ENCODE results near the gene BAIAP3.

BAIAP3 gene, protein sequence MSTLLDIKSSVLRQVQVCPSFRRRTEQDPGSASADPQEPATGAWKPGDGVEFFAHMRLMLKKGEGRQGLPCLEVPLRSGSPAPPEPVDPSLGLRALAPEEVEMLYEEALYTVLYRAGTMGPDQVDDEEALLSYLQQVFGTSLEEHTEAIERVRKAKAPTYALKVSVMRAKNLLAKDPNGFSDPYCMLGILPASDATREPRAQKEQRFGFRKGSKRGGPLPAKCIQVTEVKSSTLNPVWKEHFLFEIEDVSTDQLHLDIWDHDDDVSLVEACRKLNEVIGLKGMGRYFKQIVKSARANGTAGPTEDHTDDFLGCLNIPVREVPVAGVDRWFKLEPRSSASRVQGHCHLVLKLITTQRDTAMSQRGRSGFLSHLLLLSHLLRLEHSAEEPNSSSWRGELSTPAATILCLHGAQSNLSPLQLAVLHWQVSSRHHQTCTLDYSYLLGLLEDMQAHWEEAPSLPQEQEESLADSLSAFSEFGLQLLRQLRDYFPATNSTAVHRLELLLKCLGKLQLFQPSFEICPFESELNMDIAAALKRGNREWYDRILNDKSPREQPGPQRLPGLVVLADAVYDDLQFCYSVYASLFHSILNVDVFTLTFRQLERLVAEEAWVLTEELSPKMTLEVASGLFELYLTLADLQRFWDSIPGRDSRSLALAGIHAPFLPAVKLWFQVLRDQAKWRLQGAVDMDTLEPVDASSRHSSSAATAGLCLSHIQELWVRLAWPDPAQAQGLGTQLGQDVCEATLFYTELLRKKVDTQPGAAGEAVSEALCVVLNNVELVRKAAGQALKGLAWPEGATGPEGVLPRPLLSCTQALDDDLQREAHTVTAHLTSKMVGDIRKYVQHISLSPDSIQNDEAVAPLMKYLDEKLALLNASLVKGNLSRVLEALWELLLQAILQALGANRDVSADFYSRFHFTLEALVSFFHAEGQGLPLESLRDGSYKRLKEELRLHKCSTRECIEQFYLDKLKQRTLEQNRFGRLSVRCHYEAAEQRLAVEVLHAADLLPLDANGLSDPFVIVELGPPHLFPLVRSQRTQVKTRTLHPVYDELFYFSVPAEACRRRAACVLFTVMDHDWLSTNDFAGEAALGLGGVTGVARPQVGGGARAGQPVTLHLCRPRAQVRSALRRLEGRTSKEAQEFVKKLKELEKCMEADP

DNA sequence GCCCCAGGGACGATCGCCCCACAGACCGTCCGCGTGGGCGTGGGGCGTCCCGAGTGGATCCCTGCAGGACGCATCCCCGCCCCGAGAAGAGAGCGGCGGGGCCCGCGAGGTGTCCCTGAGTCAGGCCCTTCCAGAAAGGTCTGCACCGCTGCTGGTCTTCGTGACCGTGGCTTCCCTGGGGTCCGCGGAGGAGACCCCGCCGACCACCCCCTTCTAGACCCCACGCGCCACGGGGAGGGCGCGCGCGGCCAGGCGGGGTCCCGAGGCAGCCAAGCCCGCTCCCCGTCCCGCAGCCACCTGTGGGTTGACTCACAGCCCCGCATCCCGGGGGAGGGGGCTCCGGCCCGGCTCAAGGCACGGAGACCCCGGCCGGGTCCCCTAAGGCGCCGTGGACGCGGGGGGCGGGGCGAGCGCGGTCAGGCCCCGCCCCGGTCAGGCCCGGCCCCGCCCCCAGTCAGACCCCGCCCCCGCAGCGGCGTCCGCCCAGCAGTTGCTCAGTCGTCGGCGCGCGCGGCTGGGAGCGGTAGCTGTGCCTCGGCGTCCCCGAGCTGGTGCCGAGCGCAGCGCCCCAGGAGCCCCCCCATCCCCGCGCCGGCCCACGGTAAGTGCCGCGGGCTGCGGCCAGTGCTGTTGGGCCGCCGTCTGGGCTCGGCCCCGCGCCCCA lies at the start of gene BAIAP3:
Gene BAIAP3 (plus strand): TSS at position 497 of the 664 bp plus-strand sequence. CDS start 4,905 bp downstream, outside the sequence.
- CTCF ChIA-PET, result interaction anchor here (0.7 kb wide), 1 partner anchor 30 kb away, joined by 3 read pairs; no protein-coding TSS in a partner anchor
- no peak for TF ChIP-seq CTBP1 (IDR thresholded peaks at IDR 0.05; ENCODE audit: borderline replicate concordance)
- TF ChIP-seq LEF1 (IDR thresholded peaks at IDR 0.05; ENCODE audit: borderline replicate concordance), result no peak
- no peak for TF ChIP-seq ZNF384 (IDR thresholded peaks at IDR 0.05)
- no peak for TF ChIP-seq BHLHE40 (IDR thresholded peaks at IDR 0.05; ENCODE audit: borderline replicate concordance)
- no peak for TF ChIP-seq SP1 (IDR thresholded peaks at IDR 0.05)
- TF ChIP-seq FOXM1 (IDR thresholded peaks at IDR 0.05; ENCODE audit: borderline replicate concordance), result no peak
- TF ChIP-seq FOXK2 (IDR thresholded peaks at IDR 0.05), result no peak
- TF ChIP-seq SUZ12 (IDR thresholded peaks at IDR 0.05), result no peak
- TF ChIP-seq L3MBTL2 (conservative IDR thresholded peaks at IDR 0.05), result no peak
- no peak for TF ChIP-seq FOXA1 (IDR thresholded peaks at IDR 0.05)
- TF ChIP-seq HDGF (IDR thresholded peaks at IDR 0.05; ENCODE audit: borderline replicate concordance), result no peak
- TF ChIP-seq ARNT (IDR thresholded peaks at IDR 0.05), result no peak
- no peak for TF ChIP-seq TARDBP (IDR thresholded peaks at IDR 0.05)
- TF ChIP-seq, protein P1, sequence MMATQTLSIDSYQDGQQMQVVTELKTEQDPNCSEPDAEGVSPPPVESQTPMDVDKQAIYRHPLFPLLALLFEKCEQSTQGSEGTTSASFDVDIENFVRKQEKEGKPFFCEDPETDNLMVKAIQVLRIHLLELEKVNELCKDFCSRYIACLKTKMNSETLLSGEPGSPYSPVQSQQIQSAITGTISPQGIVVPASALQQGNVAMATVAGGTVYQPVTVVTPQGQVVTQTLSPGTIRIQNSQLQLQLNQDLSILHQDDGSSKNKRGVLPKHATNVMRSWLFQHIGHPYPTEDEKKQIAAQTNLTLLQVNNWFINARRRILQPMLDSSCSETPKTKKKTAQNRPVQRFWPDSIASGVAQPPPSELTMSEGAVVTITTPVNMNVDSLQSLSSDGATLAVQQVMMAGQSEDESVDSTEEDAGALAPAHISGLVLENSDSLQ (IDR thresholded peaks at IDR 0.05), result no peak
- no peak for TF ChIP-seq ELF4 (IDR thresholded peaks at IDR 0.05)
- no peak for TF ChIP-seq NFRKB (IDR thresholded peaks at IDR 0.05)
- peak; percentile 86 for DNase-seq (ENCODE audit: extremely low spot score)
- POLR2A ChIA-PET, result interaction anchor here (0.6 to 1.0 kb wide), 3 partner anchors 11 to 87 kb away, joined by 3 to 4 read pairs (median 4); partner anchors contain the start of gene UQCC4

DNA sequence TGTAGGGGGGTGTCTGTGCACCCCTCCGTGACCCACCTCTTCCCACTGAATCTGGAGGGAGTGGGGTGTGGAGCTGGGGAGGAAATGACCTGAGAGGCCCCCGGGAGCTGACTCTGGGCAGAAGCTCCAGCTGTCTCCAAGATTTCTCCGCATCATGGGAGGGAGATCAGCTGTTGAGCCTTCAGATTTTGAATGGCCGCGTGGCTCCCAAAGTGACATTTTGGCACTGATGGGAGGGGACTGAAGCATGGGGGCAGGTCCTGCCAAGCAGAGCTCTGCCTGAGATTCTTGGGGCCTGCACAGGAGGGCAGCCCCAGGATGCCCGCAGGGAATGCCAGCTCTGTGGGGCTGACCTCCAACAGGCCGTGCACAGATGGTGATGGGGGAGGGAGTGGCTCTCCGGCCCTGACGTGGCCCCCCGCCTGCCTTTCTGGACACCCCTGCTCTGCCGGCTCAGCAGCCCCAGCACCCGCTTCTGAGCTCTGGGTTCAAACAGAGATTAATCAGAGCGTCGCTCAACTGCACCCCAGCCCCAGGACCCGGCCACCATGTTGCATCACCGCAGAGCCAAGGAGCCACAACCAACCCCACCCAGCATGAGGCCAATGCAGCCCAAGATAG lies 49.3 kb upstream of the BAIAP3 start:
- TF ChIP-seq HDGF (IDR thresholded peaks at IDR 0.05; ENCODE audit: borderline replicate concordance) (no peak), CTBP1 (IDR thresholded peaks at IDR 0.05; ENCODE audit: borderline replicate concordance) (no peak), FOXK2 (IDR thresholded peaks at IDR 0.05) (no peak)
- ChIA-PET POLR2A (no interaction called here), CTCF (interaction anchor here (0.5 kb wide), 1 partner anchor 134 kb away, joined by 3 read pairs; no protein-coding TSS in a partner anchor)
- DNase-seq (ENCODE audit: extremely low spot score), result no peak

DNA sequence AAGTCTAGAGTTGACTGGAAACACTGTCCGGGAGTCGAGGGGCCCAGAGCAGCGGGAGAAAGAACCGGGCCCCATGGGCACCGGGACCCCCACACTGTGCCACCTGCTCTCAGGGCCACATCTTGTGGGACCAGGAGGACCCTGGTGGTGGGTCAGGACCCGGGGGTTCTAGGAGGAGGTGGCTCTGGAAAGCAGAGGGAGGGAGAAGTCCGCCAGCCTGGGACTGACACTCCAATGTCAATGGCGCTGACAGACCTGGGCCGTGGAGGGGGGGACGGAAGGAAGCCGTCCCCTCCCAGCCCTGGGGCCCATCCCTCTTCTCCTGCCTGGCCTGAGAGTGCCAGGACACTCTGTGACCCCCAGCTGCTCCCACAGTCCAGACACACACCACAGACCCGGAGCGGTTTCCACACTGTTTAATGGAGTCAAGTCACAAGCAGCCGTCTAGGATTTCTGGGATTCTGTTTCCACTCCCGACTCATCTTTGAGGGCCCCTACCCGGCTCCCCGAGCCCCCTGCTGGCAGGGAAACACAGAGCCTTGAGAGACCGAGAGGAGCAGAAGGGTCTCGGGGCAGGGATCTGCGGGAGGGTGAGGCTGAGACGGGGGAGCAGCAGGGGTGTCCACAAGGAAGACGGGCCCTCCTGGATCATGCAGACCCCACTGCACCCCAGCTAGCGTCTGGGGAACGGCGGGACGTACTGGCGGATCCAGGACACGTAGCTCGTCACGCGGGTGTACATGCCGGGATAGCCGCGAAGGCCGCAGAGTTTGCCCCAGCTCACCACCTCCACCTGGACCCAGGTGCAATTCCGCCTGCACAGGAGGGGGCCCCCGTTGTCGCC lies 47.6 kb upstream of the BAIAP3 start:
- TF ChIP-seq TARDBP (IDR thresholded peaks at IDR 0.05), result no peak
- no peak for TF ChIP-seq ELF4 (IDR thresholded peaks at IDR 0.05)
- TF ChIP-seq FOXK2 (IDR thresholded peaks at IDR 0.05), result no peak
- TF ChIP-seq, protein P1 (IDR thresholded peaks at IDR 0.05), result no peak
- no peak for TF ChIP-seq SUZ12 (IDR thresholded peaks at IDR 0.05)
- TF ChIP-seq SP1 (IDR thresholded peaks at IDR 0.05), result no peak
- TF ChIP-seq FOXM1 (IDR thresholded peaks at IDR 0.05; ENCODE audit: borderline replicate concordance), result no peak
- TF ChIP-seq CTBP1 (IDR thresholded peaks at IDR 0.05; ENCODE audit: borderline replicate concordance), result no peak
- no peak for TF ChIP-seq HDGF (IDR thresholded peaks at IDR 0.05; ENCODE audit: borderline replicate concordance)
- no peak for TF ChIP-seq L3MBTL2 (conservative IDR thresholded peaks at IDR 0.05)
- TF ChIP-seq ZNF384 (IDR thresholded peaks at IDR 0.05), result no peak
- no peak for TF ChIP-seq NFRKB (IDR thresholded peaks at IDR 0.05)
- TF ChIP-seq LEF1 (IDR thresholded peaks at IDR 0.05; ENCODE audit: borderline replicate concordance), result no peak
- TF ChIP-seq FOXA1 (IDR thresholded peaks at IDR 0.05), result no peak
- CTCF ChIA-PET, result no interaction called here
- POLR2A ChIA-PET, result no interaction called here
- no peak for DNase-seq (ENCODE audit: extremely low spot score)

DNA sequence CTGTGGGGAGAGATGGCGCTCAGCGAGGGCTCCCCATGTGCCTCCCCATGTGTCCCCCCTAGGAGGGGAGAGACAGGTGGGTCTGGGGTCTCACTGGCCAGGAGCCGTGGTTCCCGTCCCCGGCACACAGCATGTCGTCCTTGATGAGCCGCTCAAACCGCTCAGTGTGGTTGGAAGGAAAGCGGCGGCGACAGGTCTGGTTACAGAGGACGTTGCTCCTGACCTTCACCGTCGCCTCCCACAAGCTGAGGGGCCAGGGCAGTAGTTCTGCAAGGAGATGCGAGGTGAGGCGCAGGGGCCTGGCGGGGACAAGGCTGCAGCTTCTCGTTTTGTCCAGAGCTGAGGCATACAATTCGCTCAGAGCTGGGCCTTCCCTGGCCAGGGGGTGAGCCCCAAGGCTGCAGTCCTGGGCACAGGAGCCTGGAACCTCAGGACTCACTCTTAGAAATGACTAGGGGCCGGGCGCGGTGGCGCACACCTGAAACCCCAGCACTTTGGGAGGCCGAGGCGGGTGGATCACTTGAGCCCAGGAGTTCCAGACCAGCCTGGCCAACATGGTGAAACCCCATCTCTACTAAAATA lies 46.8 kb upstream of the BAIAP3 start:
- TF ChIP-seq ZNF384 (IDR thresholded peaks at IDR 0.05) (no peak), BHLHE40 (IDR thresholded peaks at IDR 0.05; ENCODE audit: borderline replicate concordance) (no peak), NFRKB (IDR thresholded peaks at IDR 0.05) (no peak), FOXA1 (IDR thresholded peaks at IDR 0.05) (no peak), L3MBTL2 (conservative IDR thresholded peaks at IDR 0.05) (no peak)
- POLR2A ChIA-PET, result no interaction called here
- CTCF ChIA-PET, result no interaction called here
- DNase-seq (ENCODE audit: extremely low spot score), result no peak

All from HEK293T (cell line).